ENCODE results near the gene PSMD11.

DNA sequence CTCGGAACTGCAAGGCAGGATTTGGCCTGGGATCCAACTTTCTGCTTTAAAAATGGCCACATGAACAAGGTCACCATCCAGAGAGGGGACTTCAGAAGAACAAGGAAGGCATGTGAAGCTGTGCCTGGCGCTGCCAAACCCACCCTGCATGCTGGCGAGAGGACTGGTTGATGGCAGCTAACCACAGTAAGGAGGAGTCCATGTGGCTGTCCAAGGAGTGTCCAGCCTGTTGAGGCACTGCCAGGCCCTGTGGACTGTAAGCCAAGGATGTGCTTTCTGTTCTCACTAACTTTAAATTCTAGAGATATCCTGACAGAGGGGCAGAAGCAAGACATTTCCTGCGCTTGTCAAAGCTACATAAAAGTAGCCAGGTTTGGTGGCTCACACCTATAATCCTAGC lies 82.8 kb downstream of the PSMD11 start:
- TF ChIP-seq, protein P1, sequence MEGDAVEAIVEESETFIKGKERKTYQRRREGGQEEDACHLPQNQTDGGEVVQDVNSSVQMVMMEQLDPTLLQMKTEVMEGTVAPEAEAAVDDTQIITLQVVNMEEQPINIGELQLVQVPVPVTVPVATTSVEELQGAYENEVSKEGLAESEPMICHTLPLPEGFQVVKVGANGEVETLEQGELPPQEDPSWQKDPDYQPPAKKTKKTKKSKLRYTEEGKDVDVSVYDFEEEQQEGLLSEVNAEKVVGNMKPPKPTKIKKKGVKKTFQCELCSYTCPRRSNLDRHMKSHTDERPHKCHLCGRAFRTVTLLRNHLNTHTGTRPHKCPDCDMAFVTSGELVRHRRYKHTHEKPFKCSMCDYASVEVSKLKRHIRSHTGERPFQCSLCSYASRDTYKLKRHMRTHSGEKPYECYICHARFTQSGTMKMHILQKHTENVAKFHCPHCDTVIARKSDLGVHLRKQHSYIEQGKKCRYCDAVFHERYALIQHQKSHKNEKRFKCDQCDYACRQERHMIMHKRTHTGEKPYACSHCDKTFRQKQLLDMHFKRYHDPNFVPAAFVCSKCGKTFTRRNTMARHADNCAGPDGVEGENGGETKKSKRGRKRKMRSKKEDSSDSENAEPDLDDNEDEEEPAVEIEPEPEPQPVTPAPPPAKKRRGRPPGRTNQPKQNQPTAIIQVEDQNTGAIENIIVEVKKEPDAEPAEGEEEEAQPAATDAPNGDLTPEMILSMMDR (conservative IDR thresholded peaks at IDR 0.05; ENCODE audit: low read depth, low read length), result no peak
- TF ChIP-seq EZH2 (IDR thresholded peaks at IDR 0.05; ENCODE audit: low read length, unreplicated experiment), result no peak

All from PC-3 (cell line).